ENCODE data around the gene IL17RC. TPM values are rescaled to one million over a fixed set of nuclear protein-coding genes. Genes with fewer than 3 reads are reported as not detected.

The IL17RC gene
- total and polyA plus RNA-seq, 2 donors (not counting 1 experiment from before 2014, with no cell fraction given): 17.1 to 17.5 TPM

DNA sequence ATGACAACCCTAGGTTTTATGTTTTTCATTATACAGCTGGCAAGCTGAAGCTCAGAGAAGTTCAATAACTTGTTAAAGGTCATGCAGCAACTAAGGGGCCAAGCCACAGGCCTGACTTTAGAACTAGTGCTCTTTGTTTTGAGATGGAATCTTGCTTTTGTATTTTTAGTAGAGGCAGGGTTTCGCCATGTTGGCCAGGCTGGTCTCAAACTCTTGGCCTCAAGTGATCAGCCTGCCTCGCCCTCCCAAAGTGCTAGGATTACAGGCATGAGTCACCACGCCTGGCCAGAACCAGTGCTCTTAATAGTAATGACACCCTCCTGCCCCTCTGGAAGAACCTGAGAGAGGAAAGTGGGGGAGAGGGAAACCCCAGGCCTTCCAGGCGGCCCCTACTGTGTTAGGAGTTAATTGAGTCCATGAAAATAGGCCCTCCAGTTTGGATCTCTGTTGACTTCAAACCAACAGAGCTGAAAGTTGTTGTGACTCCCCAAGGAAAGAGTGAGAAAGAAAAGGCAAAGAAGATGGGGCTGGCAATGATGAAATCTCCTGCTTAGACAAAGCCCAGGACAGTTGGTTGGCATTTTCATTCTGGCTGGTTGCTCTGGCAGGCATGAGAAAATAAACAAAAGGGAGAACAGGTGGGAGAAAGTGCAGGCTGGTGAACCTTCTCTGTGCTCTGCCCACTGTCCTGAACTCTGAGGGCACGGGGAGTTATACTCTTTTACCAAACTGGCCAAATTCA is 38.9 kb downstream of the IL17RC start:
- Histone ChIP-seq H3K9me3 (ENCODE audit: control insufficient read depth, insufficient read depth, low read depth, low read length) (no peaks in the 10 kb centered on the region), H3K27ac (ENCODE audit: insufficient read depth, low read length) (no peak overlapping the region), H3K27me3 (ENCODE audit: control insufficient read depth, insufficient read depth, low read length) (no peaks in the 10 kb centered on the region), H3K4me1 (ENCODE audit: control insufficient read depth, extremely low read depth, insufficient read depth, low read length) (peaks cover 5% of the 10 kb centered on the region), H3K79me2 (ENCODE audit: control insufficient read depth, insufficient read depth, low read length) (no peaks in the 10 kb centered on the region), H2AFZ (ENCODE audit: low read length) (no peak overlapping the region), H3K4me2 (ENCODE audit: extremely low read depth, insufficient read depth, low read length) (no peak overlapping the region), H4K20me1 (ENCODE audit: control insufficient read depth, extremely low read depth, insufficient read depth, low read length) (no peaks in the 10 kb centered on the region), H3K36me3 (ENCODE audit: control insufficient read depth, insufficient read depth, low read length) (no peaks in the 10 kb centered on the region), H3K9ac (ENCODE audit: insufficient read depth, low read length) (no peak overlapping the region), H3K4me3 (replicated peaks in 1 of 4; ENCODE audit: control extremely low read depth in 1 of 4, insufficient read depth in 1 of 4, low read depth in 3 of 4, low read length in 4 of 4) (no peak overlapping the region)
- TF ChIP-seq EZH2 (IDR thresholded peaks at IDR 0.05; ENCODE audit: low read length, missing control alignments): no peak
- TF ChIP-seq, protein P1, sequence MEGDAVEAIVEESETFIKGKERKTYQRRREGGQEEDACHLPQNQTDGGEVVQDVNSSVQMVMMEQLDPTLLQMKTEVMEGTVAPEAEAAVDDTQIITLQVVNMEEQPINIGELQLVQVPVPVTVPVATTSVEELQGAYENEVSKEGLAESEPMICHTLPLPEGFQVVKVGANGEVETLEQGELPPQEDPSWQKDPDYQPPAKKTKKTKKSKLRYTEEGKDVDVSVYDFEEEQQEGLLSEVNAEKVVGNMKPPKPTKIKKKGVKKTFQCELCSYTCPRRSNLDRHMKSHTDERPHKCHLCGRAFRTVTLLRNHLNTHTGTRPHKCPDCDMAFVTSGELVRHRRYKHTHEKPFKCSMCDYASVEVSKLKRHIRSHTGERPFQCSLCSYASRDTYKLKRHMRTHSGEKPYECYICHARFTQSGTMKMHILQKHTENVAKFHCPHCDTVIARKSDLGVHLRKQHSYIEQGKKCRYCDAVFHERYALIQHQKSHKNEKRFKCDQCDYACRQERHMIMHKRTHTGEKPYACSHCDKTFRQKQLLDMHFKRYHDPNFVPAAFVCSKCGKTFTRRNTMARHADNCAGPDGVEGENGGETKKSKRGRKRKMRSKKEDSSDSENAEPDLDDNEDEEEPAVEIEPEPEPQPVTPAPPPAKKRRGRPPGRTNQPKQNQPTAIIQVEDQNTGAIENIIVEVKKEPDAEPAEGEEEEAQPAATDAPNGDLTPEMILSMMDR (conservative IDR thresholded peaks at IDR 0.05 in 1 of 2, IDR thresholded peaks at IDR 0.05 in 1 of 2; ENCODE audit: low read depth in 1 of 2, low read length in 2 of 2): no peak
- peak in 1 of 2 donors; percentile 47 for DNase-seq (ENCODE audit: low read depth in 2 of 2)

DNA sequence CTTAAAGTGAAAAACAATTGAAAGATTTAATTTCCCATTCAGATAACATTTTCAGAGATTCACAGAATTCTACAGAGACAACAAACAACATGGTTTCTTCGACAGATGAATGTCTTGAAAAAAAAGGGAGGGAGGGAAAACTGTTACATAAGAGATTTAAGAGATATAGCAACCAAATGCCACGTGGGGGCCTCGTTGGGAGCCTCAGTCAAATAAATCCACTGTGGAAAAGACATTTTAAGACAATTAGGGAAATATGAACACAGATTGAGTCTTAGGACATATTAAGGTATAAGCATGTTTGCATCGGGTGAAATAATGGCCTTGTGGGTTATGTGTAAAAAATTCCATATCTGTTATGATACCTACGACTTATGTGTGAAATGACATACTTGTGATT is 40.3 kb downstream of the IL17RC start:
- peak; percentile 15 to 42 for DNase-seq (ENCODE audit: low read depth in 2 of 2)
- Histone ChIP-seq H3K36me3 (ENCODE audit: control insufficient read depth, insufficient read depth, low read length) (no peaks in the 10 kb centered on the region), H3K4me1 (ENCODE audit: control insufficient read depth, extremely low read depth, insufficient read depth, low read length) (peaks cover 5% of the 10 kb centered on the region), H3K79me2 (ENCODE audit: control insufficient read depth, insufficient read depth, low read length) (no peaks in the 10 kb centered on the region), H3K4me2 (ENCODE audit: extremely low read depth, insufficient read depth, low read length) (no peak overlapping the region), H3K27me3 (ENCODE audit: control insufficient read depth, insufficient read depth, low read length) (no peaks in the 10 kb centered on the region), H3K4me3 (replicated peaks in 1 of 4; ENCODE audit: control extremely low read depth in 1 of 4, insufficient read depth in 1 of 4, low read depth in 3 of 4, low read length in 4 of 4) (no peak overlapping the region), H3K9ac (ENCODE audit: insufficient read depth, low read length) (no peak overlapping the region), H3K27ac (ENCODE audit: insufficient read depth, low read length) (no peak overlapping the region), H4K20me1 (ENCODE audit: control insufficient read depth, extremely low read depth, insufficient read depth, low read length) (no peaks in the 10 kb centered on the region), H2AFZ (ENCODE audit: low read length) (no peak overlapping the region), H3K9me3 (ENCODE audit: control insufficient read depth, insufficient read depth, low read depth, low read length) (no peaks in the 10 kb centered on the region)
- TF ChIP-seq EZH2 (IDR thresholded peaks at IDR 0.05; ENCODE audit: low read length, missing control alignments): no peak
- TF ChIP-seq, protein P1 (conservative IDR thresholded peaks at IDR 0.05 in 1 of 2, IDR thresholded peaks at IDR 0.05 in 1 of 2; ENCODE audit: low read depth in 1 of 2, low read length in 2 of 2): peak in 1 of 2 donors; percentile 12

DNA sequence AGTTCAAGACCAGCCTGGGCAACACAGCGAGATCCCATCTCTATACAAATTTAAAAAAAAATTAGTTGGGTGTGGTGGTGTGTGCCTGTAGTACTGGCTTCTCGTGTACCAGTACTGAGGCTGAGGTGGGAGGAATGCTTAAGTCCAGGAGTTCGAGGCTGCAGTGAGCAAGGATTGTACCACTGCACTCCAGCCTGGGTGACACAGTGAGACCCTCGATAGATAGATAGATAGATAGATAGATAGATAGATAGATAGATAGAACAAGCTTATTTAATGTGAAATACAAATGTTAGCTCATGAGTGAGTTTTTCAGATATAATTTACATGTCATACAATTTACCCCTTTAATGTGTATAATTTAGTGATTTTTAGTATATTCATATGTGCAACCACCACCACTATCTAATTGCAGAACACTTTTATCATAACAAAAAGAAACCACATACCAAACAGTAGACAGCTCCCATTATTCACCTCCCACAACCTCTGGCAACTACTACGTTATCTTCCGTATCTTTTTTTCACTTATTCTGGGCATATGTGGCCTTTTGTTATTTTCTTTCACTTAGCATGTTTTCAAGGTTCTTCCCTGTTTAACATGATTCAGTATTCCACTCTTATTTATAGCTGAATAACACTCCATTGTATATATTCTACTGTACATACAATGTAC is 48.4 kb downstream of the IL17RC start:
- no peaks in the 10 kb centered on the region for H3K36me3 ChIP-seq (ENCODE audit: control insufficient read depth, insufficient read depth, low read length)
- H3K4me2 ChIP-seq (ENCODE audit: extremely low read depth, insufficient read depth, low read length): no peak overlapping the region
- no peak overlapping the region for H2AFZ ChIP-seq (ENCODE audit: low read length)
- peak in 1 of 2 donors; percentile 58 for DNase-seq (ENCODE audit: low read depth in 2 of 2)
- no peaks in the 10 kb centered on the region for H3K9me3 ChIP-seq (ENCODE audit: control insufficient read depth, insufficient read depth, low read depth, low read length)
- H3K27me3 ChIP-seq (ENCODE audit: control insufficient read depth, insufficient read depth, low read length): no peaks in the 10 kb centered on the region
- no peak overlapping the region for H3K4me3 ChIP-seq (replicated peaks in 1 of 4; ENCODE audit: control extremely low read depth in 1 of 4, insufficient read depth in 1 of 4, low read depth in 3 of 4, low read length in 4 of 4)
- no peaks in the 10 kb centered on the region for H3K79me2 ChIP-seq (ENCODE audit: control insufficient read depth, insufficient read depth, low read length)
- no peak for TF ChIP-seq EZH2 (IDR thresholded peaks at IDR 0.05; ENCODE audit: low read length, missing control alignments)
- TF ChIP-seq, protein P1 (conservative IDR thresholded peaks at IDR 0.05 in 1 of 2, IDR thresholded peaks at IDR 0.05 in 1 of 2; ENCODE audit: low read depth in 1 of 2, low read length in 2 of 2): no peak
- peaks cover 7% of the 10 kb centered on the region for H3K4me1 ChIP-seq (ENCODE audit: control insufficient read depth, extremely low read depth, insufficient read depth, low read length)
- no peak overlapping the region for H3K9ac ChIP-seq (ENCODE audit: insufficient read depth, low read length)
- no peak overlapping the region for H3K27ac ChIP-seq (ENCODE audit: insufficient read depth, low read length)
- no peaks in the 10 kb centered on the region for H4K20me1 ChIP-seq (ENCODE audit: control insufficient read depth, extremely low read depth, insufficient read depth, low read length)
